Lower lobe of right lung (tissue), 2 donors: ENCODE data around the gene RAET1G. TPM values are rescaled to one million over a fixed set of nuclear protein-coding genes. Genes with fewer than 3 reads are reported as not detected.
"Not testable (repeated sequence)": the region's sequence is repeated elsewhere in the genome, so short reads cannot be mapped to it uniquely, and the experiment has no call there.

Source experiments
- ATAC-seq, 2 donors: fragments of 200-7000 bp; cut with Tn5 transposase; one replicate each; pipeline ENCODE4 v1.9.1; 2020 to 2022; ENCODE audit warnings: mild to moderate bottlenecking in 2 of 2, moderate library complexity in 2 of 2
- DNase-seq: peaks from one replicate; pipeline ENCODE4 v3.0.0-alpha.2; 2020
- H3K27ac ChIP-seq: fragments of 200-600 bp; one replicate; pipeline ENCODE4 v1.8.0; 2022
- H3K27me3 ChIP-seq: fragments of 200-600 bp; one replicate; pipeline ENCODE4 v1.8.0; 2022; ENCODE audit warnings: low read depth
- H3K36me3 ChIP-seq: fragments of 200-600 bp; one replicate; pipeline ENCODE4 v1.8.0; 2022; ENCODE audit warnings: mild to moderate bottlenecking
- H3K4me1 ChIP-seq: fragments of 200-600 bp; one replicate; pipeline ENCODE4 v1.8.0; 2022
- H3K4me3 ChIP-seq: fragments of 200-600 bp; one replicate; pipeline ENCODE4 v1.8.0; 2022; ENCODE audit warnings: mild to moderate bottlenecking
- H3K9me3 ChIP-seq: fragments of 200-600 bp; one replicate; pipeline ENCODE4 v1.8.0; 2022
- CTCF ChIP-seq: fragments of 200-600 bp; IDR thresholded peaks from one replicate; pipeline ENCODE4 v1.8.0; 2022; ENCODE audit warnings: antibody characterized with exemption, mild to moderate bottlenecking
- intact Hi-C: fragments of 100-400 bp; cut with DNase I; formaldehyde crosslinking; loops from one replicate; pipeline ENCODE4 v1.11.0; 2022
- total RNA-seq: library from RNA; stranded (reverse); fragmentation: NEBNext Ultra II Directional; extraction: Animal tissue kit (Norgen Biotek cat#: 25700); gene quantifications from one replicate; pipeline ENCODE4 v1.2.1, GENCODE V29; 2021
- donor health status: DM: no; HTN: yes; CAD: no; lungs with severe emphysema.

RAET1G gene
- total RNA-seq, 1 donor from 2014 or later = 0.83 TPM

GRCh38 chr6:149960488-149960887 is 37.6 kb upstream of the RAET1G start:
- H3K4me1 ChIP-seq = peaks cover 24% of the 10 kb centered on the region
- H3K27ac ChIP-seq = no peak overlapping the region
- H3K36me3 ChIP-seq = no peaks in the 10 kb centered on the region
- H3K9me3 ChIP-seq = no peaks in the 10 kb centered on the region
- no peak for TF ChIP-seq CTCF
- DNase-seq = no peak
- ATAC-seq = no peak
- intact Hi-C loops = no loop called here
- peaks cover 59% of the 10 kb centered on the region for H3K27me3 ChIP-seq
- H3K4me3 ChIP-seq = no peak overlapping the region

DNA sequence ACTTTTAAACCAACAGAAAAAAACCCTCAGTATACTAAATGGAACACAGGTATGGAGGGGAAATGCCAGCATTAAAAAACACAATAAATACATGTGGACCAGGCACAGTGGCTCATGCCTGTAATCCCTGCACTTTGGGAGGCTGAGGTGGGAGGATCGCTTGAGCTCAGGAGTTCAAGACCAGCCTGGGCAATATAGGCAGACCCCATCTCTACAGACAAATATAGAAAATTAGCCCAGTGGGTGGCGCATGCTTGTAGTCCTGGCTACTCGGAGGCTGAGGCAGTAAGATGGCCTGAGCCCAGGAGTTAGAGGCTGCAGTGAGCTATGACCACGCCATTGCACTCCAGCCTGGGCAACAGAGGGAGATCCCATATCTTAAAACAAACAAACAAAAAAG is 36.9 kb upstream of the RAET1G start:
- ATAC-seq, H3K4me3 ChIP-seq, H3K27ac ChIP-seq, DNase-seq, H3K9me3 ChIP-seq, H3K36me3 ChIP-seq, intact Hi-C loops: not testable (repeated sequence)
- H3K4me1 ChIP-seq = peaks cover 17% of the 10 kb centered on the region
- peaks cover 58% of the 10 kb centered on the region for H3K27me3 ChIP-seq

DNA sequence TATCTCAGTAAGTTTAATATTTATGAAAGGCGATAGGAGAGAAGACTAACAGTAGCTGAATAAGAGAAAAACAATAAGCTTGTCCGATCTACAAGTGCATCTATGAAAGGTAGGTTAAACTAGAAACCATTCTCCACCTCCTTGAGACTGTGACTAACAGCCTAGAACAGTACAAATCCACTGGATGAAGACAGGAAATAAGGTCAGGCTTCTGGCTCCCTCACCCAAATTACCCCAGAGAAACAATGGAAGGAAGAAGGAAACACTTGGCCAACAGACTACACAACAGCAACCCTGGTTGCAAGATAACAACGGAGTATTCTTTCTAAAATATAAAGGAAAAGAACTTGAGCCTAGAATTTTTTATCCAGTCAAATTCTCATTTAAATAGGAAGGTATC is 35.2 kb upstream of the RAET1G start:
- H3K4me1 ChIP-seq, intact Hi-C loops, H3K36me3 ChIP-seq, H3K9me3 ChIP-seq, H3K4me3 ChIP-seq, ATAC-seq, H3K27ac ChIP-seq, DNase-seq: not testable (repeated sequence)
- H3K27me3 ChIP-seq = peaks cover 65% of the 10 kb centered on the region

- peaks cover 70% of the 10 kb centered on the region for H3K27me3 ChIP-seq
- ATAC-seq, H3K27ac ChIP-seq, H3K9me3 ChIP-seq, H3K4me1 ChIP-seq, DNase-seq, H3K36me3 ChIP-seq, H3K4me3 ChIP-seq, intact Hi-C loops: not testable (repeated sequence)
Measured at GRCh38 chr6:149955654-149956317, 32.9 kb upstream of the RAET1G start.

GRCh38 chr6:149954984-149955653 is 32.2 kb upstream of the RAET1G start:
- ATAC-seq, intact Hi-C loops, H3K4me3 ChIP-seq, H3K9me3 ChIP-seq, H3K4me1 ChIP-seq, H3K27ac ChIP-seq, DNase-seq, H3K36me3 ChIP-seq: not testable (repeated sequence)
- peaks cover 70% of the 10 kb centered on the region for H3K27me3 ChIP-seq

GRCh38 chr6:149954328-149954983 is 31.5 kb upstream of the RAET1G start:
- H3K36me3 ChIP-seq, H3K4me1 ChIP-seq, H3K27ac ChIP-seq, DNase-seq, intact Hi-C loops, H3K9me3 ChIP-seq, H3K4me3 ChIP-seq: not testable (repeated sequence)
- peak; percentile 32 to 44 for ATAC-seq
- peaks cover 71% of the 10 kb centered on the region for H3K27me3 ChIP-seq

GRCh38 chr6:149953934-149954327 is 31.0 kb upstream of the RAET1G start:
- intact Hi-C loops, DNase-seq: not testable (repeated sequence)

GRCh38 chr6:149953390-149953789 is 30.5 kb upstream of the RAET1G start:
- ATAC-seq, H3K4me1 ChIP-seq, H3K9me3 ChIP-seq, H3K4me3 ChIP-seq, H3K27ac ChIP-seq, H3K36me3 ChIP-seq, DNase-seq, intact Hi-C loops: not testable (repeated sequence)
- peaks cover 75% of the 10 kb centered on the region for H3K27me3 ChIP-seq

More at GRCh38 chr6:149953934-149954327, 31.0 kb upstream of the RAET1G start:
- not testable (repeated sequence) for H3K4me3 ChIP-seq, H3K27ac ChIP-seq, H3K36me3 ChIP-seq, H3K9me3 ChIP-seq, H3K4me1 ChIP-seq
- peaks cover 75% of the 10 kb centered on the region for H3K27me3 ChIP-seq
- ATAC-seq = peak; percentile 81 to 84

DNA sequence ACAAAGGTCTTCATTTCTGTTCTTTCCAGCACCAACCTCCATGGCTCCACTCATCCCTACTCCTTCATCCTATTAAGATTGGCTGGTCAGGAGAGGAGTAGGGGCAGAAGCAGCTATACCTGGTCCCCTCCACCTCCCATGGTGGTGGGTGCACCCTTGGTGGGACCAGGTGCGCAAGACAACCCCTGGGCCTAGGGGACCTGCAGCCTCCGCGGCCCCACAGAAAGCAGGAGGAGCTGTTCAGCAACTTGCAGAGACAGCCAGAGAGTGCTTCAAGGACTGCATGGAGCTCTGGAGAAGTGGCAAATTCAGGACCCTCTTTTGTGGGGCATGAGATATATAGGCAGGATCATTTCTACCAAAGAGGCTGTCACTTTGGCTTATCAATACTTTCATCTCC is 28.7 kb upstream of the RAET1G start:
- no peak overlapping the region for H3K27ac ChIP-seq
- H3K27me3 ChIP-seq = peaks cover 63% of the 10 kb centered on the region
- H3K36me3 ChIP-seq = no peaks in the 10 kb centered on the region
- TF ChIP-seq CTCF = no peak
- no peak overlapping the region for H3K4me3 ChIP-seq
- H3K9me3 ChIP-seq = no peaks in the 10 kb centered on the region
- peaks cover 6% of the 10 kb centered on the region for H3K4me1 ChIP-seq
- ATAC-seq (no peak), DNase-seq (no peak)
- intact Hi-C loops = no loop called here
